Measurements from ENCODE around the gene RBMS1.

GRCh38 chr2:160261732-160262131 is 231.9 kb downstream of the RBMS1 start:
- no peak for TF ChIP-seq POLR2A (IDR thresholded peaks at IDR 0.05)
- TF ChIP-seq, protein P1, sequence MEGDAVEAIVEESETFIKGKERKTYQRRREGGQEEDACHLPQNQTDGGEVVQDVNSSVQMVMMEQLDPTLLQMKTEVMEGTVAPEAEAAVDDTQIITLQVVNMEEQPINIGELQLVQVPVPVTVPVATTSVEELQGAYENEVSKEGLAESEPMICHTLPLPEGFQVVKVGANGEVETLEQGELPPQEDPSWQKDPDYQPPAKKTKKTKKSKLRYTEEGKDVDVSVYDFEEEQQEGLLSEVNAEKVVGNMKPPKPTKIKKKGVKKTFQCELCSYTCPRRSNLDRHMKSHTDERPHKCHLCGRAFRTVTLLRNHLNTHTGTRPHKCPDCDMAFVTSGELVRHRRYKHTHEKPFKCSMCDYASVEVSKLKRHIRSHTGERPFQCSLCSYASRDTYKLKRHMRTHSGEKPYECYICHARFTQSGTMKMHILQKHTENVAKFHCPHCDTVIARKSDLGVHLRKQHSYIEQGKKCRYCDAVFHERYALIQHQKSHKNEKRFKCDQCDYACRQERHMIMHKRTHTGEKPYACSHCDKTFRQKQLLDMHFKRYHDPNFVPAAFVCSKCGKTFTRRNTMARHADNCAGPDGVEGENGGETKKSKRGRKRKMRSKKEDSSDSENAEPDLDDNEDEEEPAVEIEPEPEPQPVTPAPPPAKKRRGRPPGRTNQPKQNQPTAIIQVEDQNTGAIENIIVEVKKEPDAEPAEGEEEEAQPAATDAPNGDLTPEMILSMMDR (IDR thresholded peaks at IDR 0.05 in 4 of 5, conservative IDR thresholded peaks at IDR 0.05 in 1 of 5), result no peak
